WTC11 (cell line): ENCODE data around the gene USP44.

Experiments
- USF2 ChIP-seq: sonication (generic); formaldehyde crosslinking; IDR thresholded peaks from 2 replicates; pipeline ENCODE4 v1.8.1; 2023; ENCODE audit warnings: mild to moderate bottlenecking, missing genetic modification reagents, moderate library complexity
- TF ChIP-seq, protein P1 (sequence below): fragments of 200-600 bp; IDR thresholded peaks from 2 replicates; pipeline ENCODE4 v1.8.0; 2022; ENCODE audit warnings: antibody characterized with exemption

DNA sequence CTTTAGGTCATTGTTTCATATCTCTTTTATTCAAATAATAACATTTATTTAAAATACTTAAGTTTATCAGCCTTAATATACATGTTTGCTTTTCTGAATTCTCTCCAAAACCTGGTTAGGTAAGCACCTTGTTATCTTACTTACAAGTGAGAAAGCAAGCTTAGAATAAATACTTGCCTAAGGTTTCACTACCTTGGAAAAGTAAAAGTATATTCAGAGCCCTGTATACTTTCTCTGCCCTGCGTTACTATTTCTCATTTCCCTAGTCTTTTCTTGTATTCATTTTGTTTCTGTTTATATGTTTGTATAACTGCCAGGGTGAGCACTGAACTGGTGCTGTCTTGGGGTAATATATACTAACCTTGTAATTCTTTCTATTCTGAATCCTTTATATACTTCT, 55.8 kb downstream of the USP44 start:
- TF ChIP-seq, protein P1, sequence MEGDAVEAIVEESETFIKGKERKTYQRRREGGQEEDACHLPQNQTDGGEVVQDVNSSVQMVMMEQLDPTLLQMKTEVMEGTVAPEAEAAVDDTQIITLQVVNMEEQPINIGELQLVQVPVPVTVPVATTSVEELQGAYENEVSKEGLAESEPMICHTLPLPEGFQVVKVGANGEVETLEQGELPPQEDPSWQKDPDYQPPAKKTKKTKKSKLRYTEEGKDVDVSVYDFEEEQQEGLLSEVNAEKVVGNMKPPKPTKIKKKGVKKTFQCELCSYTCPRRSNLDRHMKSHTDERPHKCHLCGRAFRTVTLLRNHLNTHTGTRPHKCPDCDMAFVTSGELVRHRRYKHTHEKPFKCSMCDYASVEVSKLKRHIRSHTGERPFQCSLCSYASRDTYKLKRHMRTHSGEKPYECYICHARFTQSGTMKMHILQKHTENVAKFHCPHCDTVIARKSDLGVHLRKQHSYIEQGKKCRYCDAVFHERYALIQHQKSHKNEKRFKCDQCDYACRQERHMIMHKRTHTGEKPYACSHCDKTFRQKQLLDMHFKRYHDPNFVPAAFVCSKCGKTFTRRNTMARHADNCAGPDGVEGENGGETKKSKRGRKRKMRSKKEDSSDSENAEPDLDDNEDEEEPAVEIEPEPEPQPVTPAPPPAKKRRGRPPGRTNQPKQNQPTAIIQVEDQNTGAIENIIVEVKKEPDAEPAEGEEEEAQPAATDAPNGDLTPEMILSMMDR = no peak
- TF ChIP-seq USF2 (CRISPR knock-in tag) = no peak
